ENCODE data around the gene PLCXD3.

- TF ChIP-seq CTCF (IDR thresholded peaks at IDR 0.05), result no peak
- no peak for TF ChIP-seq ATF2 (CRISPR knock-in tag; IDR thresholded peaks at IDR 0.05; ENCODE audit: borderline replicate concordance, low read depth)
- no peak for TF ChIP-seq KAT7 (CRISPR knock-in tag; IDR thresholded peaks at IDR 0.05; ENCODE audit: borderline replicate concordance)
- no peak for TF ChIP-seq CBFB (CRISPR knock-in tag; IDR thresholded peaks at IDR 0.05; ENCODE audit: low read depth)
- TF ChIP-seq SP1 (CRISPR knock-in tag; conservative IDR thresholded peaks at IDR 0.05), result no peak
- no peak for TF ChIP-seq TEAD4 (CRISPR knock-in tag; IDR thresholded peaks at IDR 0.05)
- TF ChIP-seq TCF7 (CRISPR knock-in tag; IDR thresholded peaks at IDR 0.05; ENCODE audit: low read depth), result no peak
- TF ChIP-seq MYBL2 (CRISPR knock-in tag; IDR thresholded peaks at IDR 0.05), result no peak
- no peak for TF ChIP-seq FOXP4 (CRISPR knock-in tag; IDR thresholded peaks at IDR 0.05)
- no peak for TF ChIP-seq ZBTB21 (CRISPR knock-in tag; IDR thresholded peaks at IDR 0.05; ENCODE audit: borderline replicate concordance)
- TF ChIP-seq ZNF263 (CRISPR knock-in tag; IDR thresholded peaks at IDR 0.05; ENCODE audit: low read depth), result no peak
These were observed 16.3 kb upstream of the PLCXD3 start for GRCh38 chr5:41526699-41527098.

Measured in WTC11 (cell line).